HEK293 (cell line): ENCODE data around the gene PDZD4.

Experiments used
- CTCF ChIA-PET: fragments of 350-600 bp; formaldehyde crosslinking; extraction: SDS; loops from one replicate; lab custom pipeline; 2021; ENCODE audit warnings: antibody characterized with exemption; lab: Yijun Ruan, JAX
- POLR2A ChIA-PET: fragments of 300-600 bp; formaldehyde crosslinking; extraction: SDS; loops from one replicate; lab custom pipeline; 2020; ENCODE audit warnings: antibody characterized with exemption, inconsistent platforms; lab: Yijun Ruan, JAX
- H3K27ac ChIP-seq: fragments of 200-500 bp; sonication (Bioruptor generic); 2 replicates; pipeline ENCODE4 v1.5.1; 2014; ENCODE audit warnings: low read depth, low read length, control low read depth, inconsistent platforms; ENCODE audit errors: extremely low read depth
- H3K36me3 ChIP-seq, 2 experiments: fragments of 200-500 bp in 1 of 2; sonication (Bioruptor generic) in 1 of 2; 1 replicate in 1 of 2; 2 replicates in 1 of 2; pipeline ENCODE4 v1.5.1; 2014 to 2017; ENCODE audit warnings: inconsistent platforms in 2 of 2, low read length in 2 of 2; ENCODE audit not compliant: control insufficient read depth in 2 of 2, insufficient read depth in 1 of 2
- H3K4me1 ChIP-seq: fragments of 200-500 bp; sonication (Bioruptor generic); 2 replicates; pipeline ENCODE4 v1.5.1; 2014; ENCODE audit warnings: mild to moderate bottlenecking, low read length, inconsistent platforms; ENCODE audit not compliant: control insufficient read depth, insufficient read depth
- H3K4me3 ChIP-seq: 2 replicates; pipeline ENCODE4 v1.5.1; 2011; ENCODE audit warnings: low read depth, mild to moderate bottlenecking, control low read depth, low read length, moderate library complexity
- H3K9me3 ChIP-seq: fragments of 200-500 bp; sonication (Bioruptor generic); 2 replicates; pipeline ENCODE4 v1.5.1; 2014; ENCODE audit warnings: low read depth, low read length, inconsistent platforms; ENCODE audit not compliant: control insufficient read depth, insufficient read depth
- BCL6B ChIP-seq: fragments of 450-650 bp; formaldehyde crosslinking; IDR thresholded peaks from 2 replicates; pipeline ENCODE4 v1.5.1; 2017; ENCODE audit warnings: missing biosample characterization, missing genetic modification characterization
- CTCF ChIP-seq: fragments of 450-650 bp; formaldehyde crosslinking; IDR thresholded peaks from 2 replicates; pipeline ENCODE4 v1.5.1; 2016; ENCODE audit warnings: missing biosample characterization, missing genetic modification characterization
- GFI1B ChIP-seq: fragments of 450-650 bp; formaldehyde crosslinking; IDR thresholded peaks from 2 replicates; pipeline ENCODE4 v1.5.1; 2016; ENCODE audit warnings: missing biosample characterization, missing genetic modification characterization
- GLI4 ChIP-seq: fragments of 450-650 bp; formaldehyde crosslinking; IDR thresholded peaks from 2 replicates; pipeline ENCODE4 v1.5.1; 2016; ENCODE audit warnings: missing biosample characterization, missing genetic modification characterization
- KLF1 ChIP-seq: fragments of 450-650 bp; formaldehyde crosslinking; IDR thresholded peaks from 2 replicates; pipeline ENCODE4 v1.5.1; 2016; ENCODE audit warnings: missing biosample characterization, missing genetic modification characterization
- SCRT2 ChIP-seq: fragments of 450-650 bp; formaldehyde crosslinking; IDR thresholded peaks from 2 replicates; pipeline ENCODE4 v1.5.1; 2016; ENCODE audit warnings: missing biosample characterization, missing genetic modification characterization
- SP2 ChIP-seq: fragments of 450-650 bp; formaldehyde crosslinking; IDR thresholded peaks from 2 replicates; pipeline ENCODE4 v1.5.1; 2016; ENCODE audit warnings: missing biosample characterization, missing genetic modification characterization
- TSHZ1 ChIP-seq: fragments of 450-650 bp; formaldehyde crosslinking; IDR thresholded peaks from 2 replicates; pipeline ENCODE4 v1.5.1; 2016; ENCODE audit warnings: missing biosample characterization, missing genetic modification characterization, borderline replicate concordance
- ZBTB20 ChIP-seq: fragments of 450-650 bp; formaldehyde crosslinking; IDR thresholded peaks from 2 replicates; pipeline ENCODE4 v1.5.1; 2016; ENCODE audit warnings: missing biosample characterization, missing genetic modification characterization
- ZFHX2 ChIP-seq: fragments of 450-650 bp; formaldehyde crosslinking; conservative IDR thresholded peaks from 2 replicates; pipeline ENCODE4 v1.5.1; 2016; ENCODE audit warnings: missing biosample characterization, missing genetic modification characterization
- ZFP69B ChIP-seq: fragments of 450-650 bp; formaldehyde crosslinking; IDR thresholded peaks from 2 replicates; pipeline ENCODE4 v1.5.1; 2016; ENCODE audit warnings: missing biosample characterization, missing genetic modification characterization
- ZNF157 ChIP-seq: fragments of 450-650 bp; formaldehyde crosslinking; IDR thresholded peaks from 2 replicates; pipeline ENCODE4 v1.5.1; 2016; ENCODE audit warnings: missing biosample characterization, missing genetic modification characterization
- ZNF18 ChIP-seq: fragments of 450-650 bp; formaldehyde crosslinking; IDR thresholded peaks from 2 replicates; pipeline ENCODE4 v1.5.1; 2016; ENCODE audit warnings: missing biosample characterization, missing genetic modification characterization
- ZNF354C ChIP-seq: fragments of 450-650 bp; formaldehyde crosslinking; IDR thresholded peaks from 2 replicates; pipeline ENCODE4 v1.5.1; 2016; ENCODE audit warnings: missing biosample characterization, missing genetic modification characterization, low read depth, borderline replicate concordance
- ZNF600 ChIP-seq: fragments of 450-650 bp; formaldehyde crosslinking; IDR thresholded peaks from 2 replicates; pipeline ENCODE4 v1.5.1; 2016; ENCODE audit warnings: missing biosample characterization, missing genetic modification characterization
- ZNF610 ChIP-seq: fragments of 450-650 bp; formaldehyde crosslinking; IDR thresholded peaks from 2 replicates; pipeline ENCODE4 v1.5.1; 2016; ENCODE audit warnings: missing biosample characterization, missing genetic modification characterization, borderline replicate concordance
- ZNF621 ChIP-seq: fragments of 450-650 bp; formaldehyde crosslinking; IDR thresholded peaks from 2 replicates; pipeline ENCODE4 v1.5.1; 2017; ENCODE audit warnings: missing biosample characterization, missing genetic modification characterization
- ZNF701 ChIP-seq: fragments of 450-650 bp; formaldehyde crosslinking; IDR thresholded peaks from 2 replicates; pipeline ENCODE4 v1.5.1; 2016; ENCODE audit warnings: missing biosample characterization, missing genetic modification characterization
- ZNF76 ChIP-seq: fragments of 450-650 bp; formaldehyde crosslinking; IDR thresholded peaks from 2 replicates; pipeline ENCODE4; 2016; ENCODE audit warnings: low read depth, missing biosample characterization, missing genetic modification characterization, borderline replicate concordance
- ZNF843 ChIP-seq: fragments of 450-650 bp; formaldehyde crosslinking; IDR thresholded peaks from 2 replicates; pipeline ENCODE4 v1.5.1; 2016; ENCODE audit warnings: missing biosample characterization, missing genetic modification characterization
- ZXDB ChIP-seq: fragments of 450-650 bp; formaldehyde crosslinking; IDR thresholded peaks from 2 replicates; pipeline ENCODE4 v1.5.1; 2016; ENCODE audit warnings: missing biosample characterization, missing genetic modification characterization
- TF ChIP-seq, protein P1 (sequence below): fragments of 450-650 bp; formaldehyde crosslinking; IDR thresholded peaks from 2 replicates; pipeline ENCODE4 v1.5.1; 2016; ENCODE audit warnings: missing biosample characterization, missing genetic modification characterization

Gene PDZD4

DNA sequence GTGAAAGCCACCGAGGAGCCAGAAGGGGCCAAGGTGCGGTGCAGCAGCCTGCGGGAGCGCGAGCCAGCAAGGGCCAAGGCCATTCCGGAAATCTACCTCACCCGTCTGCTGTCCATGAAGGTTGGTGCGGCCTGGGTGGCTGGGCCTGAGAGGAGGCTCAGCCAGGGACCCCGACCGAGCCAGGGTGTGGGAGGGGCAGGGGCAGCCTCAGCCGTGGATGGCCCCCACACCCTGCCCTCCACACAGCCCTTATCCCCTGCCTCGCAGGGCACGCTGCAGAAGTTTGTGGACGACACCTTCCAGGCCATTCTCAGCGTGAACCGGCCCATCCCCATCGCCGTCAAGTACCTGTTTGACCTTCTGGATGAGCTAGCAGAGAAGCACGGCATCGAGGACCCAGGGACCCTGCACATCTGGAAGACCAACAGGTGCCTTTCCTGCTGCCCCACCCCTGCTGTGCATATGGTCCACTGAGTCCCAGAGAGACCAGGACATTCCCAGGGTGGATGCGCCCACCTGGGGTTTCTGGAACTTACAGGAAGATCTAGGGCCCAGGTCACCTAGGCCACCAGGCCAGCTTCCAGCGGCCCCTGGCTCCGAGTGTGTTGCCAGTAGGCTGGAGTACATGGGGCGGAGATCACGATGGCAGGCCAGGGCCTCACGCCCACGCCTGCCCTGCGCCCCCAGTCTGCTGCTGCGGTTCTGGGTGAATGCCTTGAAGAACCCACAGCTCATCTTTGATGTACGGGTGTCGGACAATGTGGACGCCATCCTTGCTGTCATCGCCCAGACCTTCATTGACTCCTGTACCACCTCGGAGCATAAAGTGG lies 52.9 kb downstream of the PDZD4 start:
- H3K4me1 ChIP-seq, result no peaks in the 10 kb centered on the region
- ChIA-PET CTCF (interaction anchor here (0.8 to 2.2 kb wide), 3 partner anchors 9 to 147 kb away, joined by 3 to 8 read pairs (median 4); no protein-coding TSS in a partner anchor), POLR2A (interaction anchor here (0.8 to 2.1 kb wide), 2 partner anchors 17 to 151 kb away, joined by 4 to 8 read pairs; partner anchors contain the start of genes IDH3G and SSR4)
- no peak overlapping the region for H3K4me3 ChIP-seq
- H3K36me3 ChIP-seq, result no peaks in the 10 kb centered on the region
- H3K9me3 ChIP-seq, result no peaks in the 10 kb centered on the region
- peak; percentile 63; the same call in 1 of the 2 replicates for TF ChIP-seq SCRT2
- TF ChIP-seq ZNF600 (tag by site-specific recombination), result no peak
- no peak overlapping the region for H3K27ac ChIP-seq

GRCh38 chrX:153776611-153777045 lies 53.7 kb downstream of the PDZD4 start:
- Histone ChIP-seq H3K27ac (no peak overlapping the region), H3K4me3 (no peak overlapping the region), H3K9me3 (no peaks in the 10 kb centered on the region), H3K4me1 (no peaks in the 10 kb centered on the region), H3K36me3 (no peaks in the 10 kb centered on the region)
- POLR2A ChIA-PET, result no interaction called here
- CTCF ChIA-PET, result no interaction called here
- no peak for TF ChIP-seq GLI4 (tag by site-specific recombination)
- TF ChIP-seq ZFP69B (tag by site-specific recombination), result no peak
- 0 out of 2 replicates have a peak, but pooled peaks have one; percentile 8 for TF ChIP-seq SP2 (tag by site-specific recombination)
- TF ChIP-seq ZNF621, result no peak
- no peak for TF ChIP-seq TSHZ1 (tag by site-specific recombination)
- TF ChIP-seq ZNF157 (tag by site-specific recombination), result no peak
- TF ChIP-seq ZFHX2, result 0 out of 2 replicates have a peak, but pooled peaks have one; percentile 11
- no peak for TF ChIP-seq ZNF610 (tag by site-specific recombination)
- TF ChIP-seq ZNF701 (tag by site-specific recombination), result no peak
- no peak for TF ChIP-seq ZXDB (tag by site-specific recombination)
- no peak for TF ChIP-seq ZNF18 (tag by site-specific recombination)
- no peak for TF ChIP-seq ZNF843 (tag by site-specific recombination)
- TF ChIP-seq GFI1B (tag by site-specific recombination), result no peak
- TF ChIP-seq ZNF354C (tag by site-specific recombination), result no peak
- TF ChIP-seq CTCF, result no peak
- TF ChIP-seq BCL6B (tag by site-specific recombination), result no peak
- peak; percentile 99 for TF ChIP-seq KLF1 (tag by site-specific recombination)
- TF ChIP-seq, protein P1, sequence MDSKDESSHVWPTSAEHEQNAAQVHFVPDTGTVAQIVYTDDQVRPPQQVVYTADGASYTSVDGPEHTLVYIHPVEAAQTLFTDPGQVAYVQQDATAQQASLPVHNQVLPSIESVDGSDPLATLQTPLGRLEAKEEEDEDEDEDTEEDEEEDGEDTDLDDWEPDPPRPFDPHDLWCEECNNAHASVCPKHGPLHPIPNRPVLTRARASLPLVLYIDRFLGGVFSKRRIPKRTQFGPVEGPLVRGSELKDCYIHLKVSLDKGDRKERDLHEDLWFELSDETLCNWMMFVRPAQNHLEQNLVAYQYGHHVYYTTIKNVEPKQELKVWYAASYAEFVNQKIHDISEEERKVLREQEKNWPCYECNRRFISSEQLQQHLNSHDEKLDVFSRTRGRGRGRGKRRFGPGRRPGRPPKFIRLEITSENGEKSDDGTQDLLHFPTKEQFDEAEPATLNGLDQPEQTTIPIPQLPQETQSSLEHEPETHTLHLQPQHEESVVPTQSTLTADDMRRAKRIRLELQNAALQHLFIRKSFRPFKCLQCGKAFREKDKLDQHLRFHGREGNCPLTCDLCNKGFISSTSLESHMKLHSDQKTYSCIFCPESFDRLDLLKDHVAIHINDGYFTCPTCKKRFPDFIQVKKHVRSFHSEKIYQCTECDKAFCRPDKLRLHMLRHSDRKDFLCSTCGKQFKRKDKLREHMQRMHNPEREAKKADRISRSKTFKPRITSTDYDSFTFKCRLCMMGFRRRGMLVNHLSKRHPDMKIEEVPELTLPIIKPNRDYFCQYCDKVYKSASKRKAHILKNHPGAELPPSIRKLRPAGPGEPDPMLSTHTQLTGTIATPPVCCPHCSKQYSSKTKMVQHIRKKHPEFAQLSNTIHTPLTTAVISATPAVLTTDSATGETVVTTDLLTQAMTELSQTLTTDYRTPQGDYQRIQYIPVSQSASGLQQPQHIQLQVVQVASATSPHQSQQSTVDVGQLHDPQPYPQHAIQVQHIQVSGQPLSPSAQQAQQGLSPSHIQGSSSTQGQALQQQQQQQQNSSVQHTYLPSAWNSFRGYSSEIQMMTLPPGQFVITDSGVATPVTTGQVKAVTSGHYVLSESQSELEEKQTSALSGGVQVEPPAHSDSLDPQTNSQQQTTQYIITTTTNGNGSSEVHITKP (tag by site-specific recombination), result no peak
- no peak for TF ChIP-seq ZNF76 (tag by site-specific recombination)
- TF ChIP-seq ZBTB20 (tag by site-specific recombination), result no peak
